Loucy (cell line): ENCODE data around the gene ADAMTS10.

ENCODE experiments used
- H2AFZ ChIP-seq: fragments of 200-600 bp; sonication (generic); 2 replicates; pipeline ENCODE4 v1.6.0; 2016; ENCODE audit warnings: antibody characterized with exemption, mild to moderate bottlenecking, low read length, moderate library complexity
- H3F3A ChIP-seq: fragments of 200-600 bp; 2 replicates; pipeline ENCODE4 v1.6.0; 2016; ENCODE audit warnings: antibody characterized with exemption, low read depth, mild to moderate bottlenecking
- H3K27me3 ChIP-seq: fragments of 200-600 bp; sonication (generic); 2 replicates; pipeline ENCODE4 v1.6.1; 2014; ENCODE audit warnings: low read length, mild to moderate bottlenecking; ENCODE audit not compliant: insufficient read depth, poor library complexity, severe bottlenecking
- H3K36me3 ChIP-seq: fragments of 200-600 bp; sonication (generic); 2 replicates; pipeline ENCODE4 v1.6.1; 2016; ENCODE audit warnings: low read length; ENCODE audit not compliant: insufficient read depth
- H3K4me1 ChIP-seq: fragments of 200-600 bp; sonication (generic); 2 replicates; pipeline ENCODE4 v1.5.1; 2014; ENCODE audit warnings: low read length, mild to moderate bottlenecking; ENCODE audit not compliant: insufficient read depth, poor library complexity, severe bottlenecking
- H3K4me2 ChIP-seq: fragments of 200-600 bp; sonication (generic); 2 replicates; pipeline ENCODE4 v1.6.0; 2014; ENCODE audit warnings: antibody characterized with exemption, low read length, low read depth, mild to moderate bottlenecking; ENCODE audit not compliant: poor library complexity, severe bottlenecking
- H3K4me3 ChIP-seq: fragments of 200-600 bp; sonication (generic); 2 replicates; pipeline ENCODE4 v1.5.1; 2014; ENCODE audit warnings: low read length, mild to moderate bottlenecking, mixed read lengths; ENCODE audit not compliant: poor library complexity, severe bottlenecking
- H3K79me2 ChIP-seq: fragments of 200-600 bp; sonication (generic); 2 replicates; pipeline ENCODE4 v1.6.1; 2014; ENCODE audit warnings: low read length; ENCODE audit not compliant: insufficient read depth
- H3K9ac ChIP-seq: fragments of 200-600 bp; sonication (generic); 2 replicates; pipeline ENCODE4 v1.6.0; 2014; ENCODE audit warnings: mild to moderate bottlenecking, low read depth, low read length, moderate library complexity; ENCODE audit not compliant: poor library complexity, severe bottlenecking
- H3K9me2 ChIP-seq: fragments of 200-600 bp; sonication (generic); replicated peaks from 2 replicates; pipeline ENCODE4 v1.6.1; 2016; ENCODE audit warnings: low read depth, low read length, mixed read lengths
- H3K9me3 ChIP-seq: fragments of 200-600 bp; sonication (generic); 2 replicates; pipeline ENCODE4 v1.6.1; 2014; ENCODE audit warnings: mild to moderate bottlenecking, antibody characterized with exemption, low read length, low read depth; ENCODE audit not compliant: insufficient read depth
- H4K20me1 ChIP-seq: fragments of 200-600 bp; sonication (generic); 2 replicates; pipeline ENCODE4 v1.6.0; 2014; ENCODE audit warnings: antibody characterized with exemption, low read length, mild to moderate bottlenecking; ENCODE audit not compliant: insufficient read depth, poor library complexity, severe bottlenecking
- CTCF ChIP-seq: fragments of 200-600 bp; sonication (generic); conservative IDR thresholded peaks from 2 replicates; pipeline ENCODE4 v1.5.1; 2014; ENCODE audit warnings: mild to moderate bottlenecking, antibody characterized with exemption, low read length
- EZH2phosphoT487 ChIP-seq: fragments of 200-600 bp; IDR thresholded peaks from 2 replicates; pipeline ENCODE4 v1.6.1; 2018; ENCODE audit warnings: antibody characterized with exemption, mild to moderate bottlenecking, moderate library complexity, borderline replicate concordance

ADAMTS10 gene

GRCh38 chr19:8600064-8600463, 10.5 kb downstream of the ADAMTS10 start:
- no peaks in the 10 kb centered on the region for H3K9me3 ChIP-seq
- H3K79me2 ChIP-seq = no peaks in the 10 kb centered on the region
- H3K9me2 ChIP-seq = no peaks in the 10 kb centered on the region
- H3K4me1 ChIP-seq = no peaks in the 10 kb centered on the region
- no peak overlapping the region for H3K4me2 ChIP-seq
- H3K36me3 ChIP-seq = no peaks in the 10 kb centered on the region; the same call in 1 of the 2 replicates
- H2AFZ ChIP-seq = no peak overlapping the region
- TF ChIP-seq CTCF (no peak), EZH2phosphoT487 (no peak)
- H3F3A ChIP-seq = no peaks in the 10 kb centered on the region
- H3K9ac ChIP-seq = no peak overlapping the region
- H3K27me3 ChIP-seq = no peaks in the 10 kb centered on the region
- H3K4me3 ChIP-seq = no peak overlapping the region
- H4K20me1 ChIP-seq = no peaks in the 10 kb centered on the region

- Histone ChIP-seq H3K4me2 (no peak overlapping the region), H3K79me2 (no peaks in the 10 kb centered on the region), H3F3A (no peaks in the 10 kb centered on the region), H2AFZ (no peak overlapping the region), H3K4me1 (no peaks in the 10 kb centered on the region), H3K27me3 (no peaks in the 10 kb centered on the region), H3K9me2 (no peaks in the 10 kb centered on the region), H3K9me3 (peaks cover 7% of the 10 kb centered on the region; the same call in 1 of the 2 replicates), H3K36me3 (no peaks in the 10 kb centered on the region; the same call in 1 of the 2 replicates), H4K20me1 (no peaks in the 10 kb centered on the region), H3K4me3 (no peak overlapping the region), H3K9ac (no peak overlapping the region)
- TF ChIP-seq EZH2phosphoT487 (no peak), CTCF (no peak)
Measured at GRCh38 chr19:8596168-8596567, 14.3 kb downstream of the ADAMTS10 start.

GRCh38 chr19:8595651-8596050, 14.9 kb downstream of the ADAMTS10 start:
- Histone ChIP-seq H3K9me3 (peaks cover 7% of the 10 kb centered on the region; the same call in 1 of the 2 replicates), H3K9me2 (no peaks in the 10 kb centered on the region), H3F3A (no peaks in the 10 kb centered on the region), H3K36me3 (no peaks in the 10 kb centered on the region; the same call in 1 of the 2 replicates), H4K20me1 (no peaks in the 10 kb centered on the region), H3K9ac (no peak overlapping the region), H3K4me3 (no peak overlapping the region), H2AFZ (no peak overlapping the region), H3K4me1 (no peaks in the 10 kb centered on the region), H3K27me3 (no peaks in the 10 kb centered on the region), H3K4me2 (no peak overlapping the region), H3K79me2 (no peaks in the 10 kb centered on the region)
- TF ChIP-seq CTCF (no peak), EZH2phosphoT487 (no peak)
